ENCODE data around the gene BSG. TPM values are rescaled to one million over a fixed set of nuclear protein-coding genes. Genes with fewer than 3 reads are reported as not detected.

The BSG gene
- total and polyA plus RNA-seq, 2 donors (not counting 1 experiment from before 2014, with no cell fraction given), result 246 to 325 TPM

GRCh38 chr19:531009-531752 is 41.2 kb upstream of the BSG start:
- Histone ChIP-seq H3K4me2 (ENCODE audit: extremely low read depth, insufficient read depth, low read length) (peak overlapping the region; percentile 80), H3K36me3 (ENCODE audit: control insufficient read depth, insufficient read depth, low read length) (peaks cover 4% of the 10 kb centered on the region), H3K79me2 (ENCODE audit: control insufficient read depth, insufficient read depth, low read length) (peaks cover 43% of the 10 kb centered on the region), H4K20me1 (ENCODE audit: control insufficient read depth, extremely low read depth, insufficient read depth, low read length) (no peaks in the 10 kb centered on the region), H3K4me1 (ENCODE audit: control insufficient read depth, extremely low read depth, insufficient read depth, low read length) (peaks cover 2% of the 10 kb centered on the region), H2AFZ (ENCODE audit: low read length) (peak overlapping the region; percentile 77), H3K27me3 (ENCODE audit: control insufficient read depth, insufficient read depth, low read length) (no peaks in the 10 kb centered on the region), H3K9ac (ENCODE audit: insufficient read depth, low read length) (peak overlapping the region; percentile 67), H3K4me3 (replicated peaks in 1 of 4; ENCODE audit: control extremely low read depth in 1 of 4, insufficient read depth in 1 of 4, low read depth in 3 of 4, low read length in 4 of 4) (peak overlapping the region; percentile 50 to 78 (median 64)), H3K9me3 (ENCODE audit: control insufficient read depth, insufficient read depth, low read depth, low read length) (no peaks in the 10 kb centered on the region), H3K27ac (ENCODE audit: insufficient read depth, low read length) (peak overlapping the region; percentile 72)
- DNase-seq (ENCODE audit: low read depth in 2 of 2), result peak; percentile 67 to 79
- TF ChIP-seq EZH2 (IDR thresholded peaks at IDR 0.05; ENCODE audit: low read length, missing control alignments), result no peak
- TF ChIP-seq CTCF (conservative IDR thresholded peaks at IDR 0.05 in 1 of 2, IDR thresholded peaks at IDR 0.05 in 1 of 2; ENCODE audit: low read depth in 1 of 2, low read length in 2 of 2), result no peak

GRCh38 chr19:531753-532560 is 40.4 kb upstream of the BSG start, which contains the start of gene CDC34:
Gene CDC34, plus strand, starts transcription at chr19:531760. Its CDS starts 172 bp downstream, at chr19:531932.
- TF ChIP-seq EZH2 (IDR thresholded peaks at IDR 0.05; ENCODE audit: low read length, missing control alignments) (no peak), CTCF (conservative IDR thresholded peaks at IDR 0.05 in 1 of 2, IDR thresholded peaks at IDR 0.05 in 1 of 2; ENCODE audit: low read depth in 1 of 2, low read length in 2 of 2) (no peak)
- H3K36me3 ChIP-seq (ENCODE audit: control insufficient read depth, insufficient read depth, low read length), result peaks cover 11% of the 10 kb centered on the region
- DNase-seq (ENCODE audit: low read depth in 2 of 2), result no peak
- peak within 1 kb of the TSS; percentile 56 to 97 (median 84) for H3K4me3 ChIP-seq (replicated peaks in 1 of 4; ENCODE audit: control extremely low read depth in 1 of 4, insufficient read depth in 1 of 4, low read depth in 3 of 4, low read length in 4 of 4)
- no peaks in the 10 kb centered on the region for H3K27me3 ChIP-seq (ENCODE audit: control insufficient read depth, insufficient read depth, low read length)
- peak within 1 kb of the TSS; percentile 92 for H3K4me2 ChIP-seq (ENCODE audit: extremely low read depth, insufficient read depth, low read length)
- no peaks in the 10 kb centered on the region for H4K20me1 ChIP-seq (ENCODE audit: control insufficient read depth, extremely low read depth, insufficient read depth, low read length)
- peak within 1 kb of the TSS; percentile 80 for H3K27ac ChIP-seq (ENCODE audit: insufficient read depth, low read length)
- no peaks in the 10 kb centered on the region for H3K9me3 ChIP-seq (ENCODE audit: control insufficient read depth, insufficient read depth, low read depth, low read length)
- peak within 1 kb of the TSS; percentile 82 for H3K9ac ChIP-seq (ENCODE audit: insufficient read depth, low read length)
- peaks cover 43% of the 10 kb centered on the region for H3K79me2 ChIP-seq (ENCODE audit: control insufficient read depth, insufficient read depth, low read length)
- peaks cover 2% of the 10 kb centered on the region for H3K4me1 ChIP-seq (ENCODE audit: control insufficient read depth, extremely low read depth, insufficient read depth, low read length)
- peak within 1 kb of the TSS; percentile 77 for H2AFZ ChIP-seq (ENCODE audit: low read length)
